ENCODE data around the gene EIF2A.
"Not testable (repeated sequence)": the region's sequence is repeated elsewhere in the genome, so short reads cannot be mapped to it uniquely, and the experiment has no call there.

EIF2A gene

DNA sequence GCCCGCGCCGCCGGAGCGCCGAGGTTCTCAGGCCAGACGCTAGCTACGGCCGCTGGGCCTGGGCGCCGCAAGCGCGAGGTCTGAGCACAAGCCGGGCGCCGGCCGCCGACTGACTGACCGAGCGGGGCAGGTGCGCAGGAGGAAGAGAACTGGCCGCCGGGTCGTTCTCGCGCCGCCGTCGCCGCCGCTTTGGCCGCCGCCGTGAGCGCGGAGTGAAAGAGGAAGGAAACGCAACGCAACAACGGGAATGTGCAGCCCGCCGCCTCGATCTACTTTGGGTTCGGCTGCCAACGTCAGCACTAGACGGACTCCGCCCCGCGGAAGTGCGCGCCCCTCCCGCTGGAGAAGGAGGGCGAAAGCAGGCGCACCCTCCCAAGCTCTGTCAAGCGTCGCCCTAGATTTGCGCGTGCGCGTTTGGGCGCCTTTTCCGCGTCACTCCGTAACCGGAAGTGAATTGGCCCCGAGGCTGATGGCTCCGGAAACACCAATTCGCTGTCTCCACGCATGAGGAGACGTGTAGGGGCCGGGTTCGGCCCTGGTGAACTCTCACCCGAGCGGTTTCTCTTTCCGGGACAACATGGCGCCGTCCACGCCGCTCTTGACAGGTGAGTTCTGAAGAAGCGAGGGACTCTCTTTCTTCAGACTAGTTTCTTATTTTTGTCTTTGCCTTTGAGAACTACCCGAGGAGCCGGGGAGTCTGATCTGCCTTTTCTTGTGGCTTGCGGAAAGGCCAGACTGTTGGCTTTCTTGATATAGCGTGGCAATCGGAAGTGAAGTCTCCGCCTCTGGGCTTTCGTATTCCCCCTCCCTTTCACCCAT, at the start of gene EIF2A, which contains the start of gene SERP1:
Gene EIF2A (plus strand): TSS at position 562 of the 819 bp plus-strand sequence. CDS start 16 bp downstream, at position 578.
Gene SERP1 (minus strand): TSS at position 271 of the 819 bp plus-strand sequence. CDS start 361 bp downstream, outside the sequence.
- Mint-ChIP-seq H3K4me1 (peaks cover 41% of the 10 kb centered on the region), H3K9me3 (no peaks in the 10 kb centered on the region), H3K27ac (peak within 1 kb of the TSS; percentile 99), H3K36me3 (ENCODE audit: low read depth) (peaks cover 27% of the 10 kb centered on the region), H3K4me3 (peak within 1 kb of the TSS; percentile 99), H3K27me3 (ENCODE audit: low read depth, poor library complexity) (peaks cover 3% of the 10 kb centered on the region)
- DNase-seq = peak; percentile 98
- TF ChIP-seq, protein P1, sequence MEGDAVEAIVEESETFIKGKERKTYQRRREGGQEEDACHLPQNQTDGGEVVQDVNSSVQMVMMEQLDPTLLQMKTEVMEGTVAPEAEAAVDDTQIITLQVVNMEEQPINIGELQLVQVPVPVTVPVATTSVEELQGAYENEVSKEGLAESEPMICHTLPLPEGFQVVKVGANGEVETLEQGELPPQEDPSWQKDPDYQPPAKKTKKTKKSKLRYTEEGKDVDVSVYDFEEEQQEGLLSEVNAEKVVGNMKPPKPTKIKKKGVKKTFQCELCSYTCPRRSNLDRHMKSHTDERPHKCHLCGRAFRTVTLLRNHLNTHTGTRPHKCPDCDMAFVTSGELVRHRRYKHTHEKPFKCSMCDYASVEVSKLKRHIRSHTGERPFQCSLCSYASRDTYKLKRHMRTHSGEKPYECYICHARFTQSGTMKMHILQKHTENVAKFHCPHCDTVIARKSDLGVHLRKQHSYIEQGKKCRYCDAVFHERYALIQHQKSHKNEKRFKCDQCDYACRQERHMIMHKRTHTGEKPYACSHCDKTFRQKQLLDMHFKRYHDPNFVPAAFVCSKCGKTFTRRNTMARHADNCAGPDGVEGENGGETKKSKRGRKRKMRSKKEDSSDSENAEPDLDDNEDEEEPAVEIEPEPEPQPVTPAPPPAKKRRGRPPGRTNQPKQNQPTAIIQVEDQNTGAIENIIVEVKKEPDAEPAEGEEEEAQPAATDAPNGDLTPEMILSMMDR (IDR thresholded peaks at IDR 0.05) = no peak

DNA sequence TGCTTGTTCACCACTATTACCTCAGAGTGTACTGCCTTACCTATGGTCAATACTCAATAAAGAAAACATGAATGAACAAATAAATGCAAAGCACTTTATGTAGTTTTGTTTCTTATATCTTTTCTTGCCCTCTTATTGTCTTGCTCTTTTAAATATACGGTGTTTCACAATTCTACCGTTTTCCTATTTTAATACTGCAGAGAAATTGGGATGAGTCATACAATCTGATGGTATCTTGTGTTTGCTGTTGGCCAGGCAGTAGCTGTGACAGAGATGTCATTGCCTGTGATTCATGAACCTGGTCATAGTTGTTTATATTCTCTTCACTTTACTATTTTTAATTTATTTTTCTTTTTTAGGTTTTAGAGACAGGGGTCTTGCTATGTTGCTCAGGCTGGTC, 48.6 kb upstream of the EIF2A start:
- H3K27ac Mint-ChIP-seq = no peak overlapping the region
- no peaks in the 10 kb centered on the region for H3K27me3 Mint-ChIP-seq (ENCODE audit: low read depth, poor library complexity)
- H3K4me3 Mint-ChIP-seq = no peak overlapping the region
- no peak for DNase-seq
- H3K4me1 Mint-ChIP-seq = peaks cover 19% of the 10 kb centered on the region
- H3K36me3 Mint-ChIP-seq (ENCODE audit: low read depth) = peaks cover 7% of the 10 kb centered on the region
- TF ChIP-seq, protein P1 (IDR thresholded peaks at IDR 0.05) = no peak
- peaks cover 36% of the 10 kb centered on the region for H3K9me3 Mint-ChIP-seq

DNA sequence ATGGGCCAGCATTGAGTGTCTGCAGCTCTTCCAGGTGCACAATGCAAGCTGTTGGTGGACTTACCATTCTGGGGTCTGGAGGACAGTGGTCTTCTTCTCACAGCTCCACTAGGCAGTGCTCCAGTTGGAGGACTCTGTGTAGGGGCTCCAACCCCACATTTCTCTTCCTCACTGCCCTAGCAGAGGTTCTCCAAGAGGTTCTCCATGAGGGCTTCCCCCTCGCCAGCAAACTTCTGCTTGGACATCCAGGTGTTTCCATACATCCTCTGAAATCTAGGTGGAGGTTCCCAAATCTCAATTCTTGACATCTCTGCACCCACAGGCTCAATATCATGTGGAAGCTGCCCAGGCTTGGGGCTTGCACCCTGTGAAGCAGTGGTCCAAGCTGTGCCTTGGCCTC, 45.6 kb upstream of the EIF2A start:
- H3K4me1 Mint-ChIP-seq; H3K27ac Mint-ChIP-seq; H3K27me3 Mint-ChIP-seq (ENCODE audit: low read depth, poor library complexity); H3K36me3 Mint-ChIP-seq (ENCODE audit: low read depth); H3K4me3 Mint-ChIP-seq; DNase-seq: not testable (repeated sequence)
- peaks cover 32% of the 10 kb centered on the region for H3K9me3 Mint-ChIP-seq

DNA sequence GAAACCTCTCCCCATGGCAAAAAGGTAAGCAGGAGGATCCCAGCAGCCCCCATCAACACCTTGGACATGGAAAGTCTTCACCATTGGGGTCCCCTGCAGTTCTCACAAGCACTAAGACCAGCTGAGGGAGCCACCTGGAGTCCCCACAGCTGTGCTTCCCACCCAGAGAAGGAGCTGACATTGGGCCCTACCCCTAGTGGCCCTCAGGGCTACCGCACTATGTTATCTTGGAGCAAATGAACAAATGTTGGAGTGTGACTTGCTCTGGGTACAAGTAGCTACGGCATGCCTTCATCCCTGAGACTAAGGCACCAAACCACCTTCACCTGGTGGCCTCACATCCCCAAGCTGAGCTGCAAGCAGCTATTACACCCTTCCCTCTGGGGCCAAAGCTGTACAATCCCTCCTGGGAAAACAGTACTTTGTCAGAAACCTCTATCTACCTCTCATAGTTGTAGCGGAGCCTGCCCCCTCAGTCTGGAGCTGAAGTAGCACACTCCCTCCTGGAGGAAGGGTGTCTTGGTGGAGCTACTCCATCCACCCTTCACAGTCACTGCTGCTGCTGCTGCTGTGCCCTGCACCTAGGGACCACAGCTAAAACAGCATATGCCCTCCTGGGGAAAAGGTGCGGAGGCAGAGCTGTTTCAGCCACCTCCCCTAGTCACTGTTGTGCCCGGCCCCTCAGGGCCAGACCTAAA, 43.0 kb upstream of the EIF2A start:
- Mint-ChIP-seq H3K4me1 (no peaks in the 10 kb centered on the region), H3K9me3 (peaks cover 45% of the 10 kb centered on the region), H3K27me3 (ENCODE audit: low read depth, poor library complexity) (peaks cover 5% of the 10 kb centered on the region), H3K4me3 (no peak overlapping the region), H3K27ac (no peak overlapping the region), H3K36me3 (ENCODE audit: low read depth) (peaks cover 17% of the 10 kb centered on the region)
- TF ChIP-seq, protein P1 (IDR thresholded peaks at IDR 0.05) = no peak
- DNase-seq = no peak

DNA sequence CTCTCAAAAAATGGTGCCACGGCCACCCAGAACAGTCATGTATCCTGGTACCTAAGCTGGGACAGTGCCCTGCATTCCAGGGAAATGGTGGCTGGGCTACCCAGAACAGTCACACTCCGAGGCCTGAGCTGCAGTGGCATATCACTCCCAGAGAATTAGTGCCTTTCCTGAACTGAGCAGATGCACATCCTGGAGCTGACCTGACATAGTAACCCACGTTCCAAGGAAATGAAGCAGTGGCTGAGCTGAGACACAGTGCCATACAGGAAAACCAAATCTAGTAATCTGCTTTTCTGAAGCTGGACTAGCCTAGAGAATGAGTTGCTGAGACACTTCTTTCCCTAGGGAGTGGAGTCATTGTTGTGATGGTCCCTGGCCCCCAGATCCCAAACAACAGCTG, 42.1 kb upstream of the EIF2A start:
- Mint-ChIP-seq H3K4me1 (no peaks in the 10 kb centered on the region), H3K27ac (no peak overlapping the region), H3K27me3 (ENCODE audit: low read depth, poor library complexity) (peaks cover 5% of the 10 kb centered on the region), H3K36me3 (ENCODE audit: low read depth) (peaks cover 17% of the 10 kb centered on the region), H3K9me3 (peaks cover 40% of the 10 kb centered on the region), H3K4me3 (no peak overlapping the region)
- DNase-seq = no peak
- TF ChIP-seq, protein P1 (IDR thresholded peaks at IDR 0.05) = no peak

DNA sequence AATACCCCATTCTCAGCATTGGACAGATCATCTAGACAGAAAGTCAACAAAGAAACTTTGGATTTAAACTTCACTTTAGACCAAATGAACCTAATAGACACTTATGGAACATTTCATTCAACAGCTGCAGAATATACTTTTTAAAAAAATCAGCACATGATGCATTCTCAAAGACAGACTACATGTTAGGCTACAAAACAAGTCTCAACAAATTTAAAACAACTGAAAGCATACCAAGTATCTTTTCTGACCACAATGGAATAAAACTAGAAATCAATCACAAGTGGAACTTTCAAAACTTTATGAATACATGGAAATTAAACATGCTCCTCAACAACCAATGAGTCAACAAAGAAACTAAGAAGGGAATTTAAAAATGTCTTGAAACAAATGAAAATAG, 38.2 kb upstream of the EIF2A start:
- peaks cover 7% of the 10 kb centered on the region for H3K27me3 Mint-ChIP-seq (ENCODE audit: low read depth, poor library complexity)
- no peak overlapping the region for H3K4me3 Mint-ChIP-seq
- no peak overlapping the region for H3K27ac Mint-ChIP-seq
- peaks cover 10% of the 10 kb centered on the region for H3K36me3 Mint-ChIP-seq (ENCODE audit: low read depth)
- H3K4me1 Mint-ChIP-seq = no peaks in the 10 kb centered on the region
- H3K9me3 Mint-ChIP-seq = peaks cover 13% of the 10 kb centered on the region
- TF ChIP-seq, protein P1 (IDR thresholded peaks at IDR 0.05) = no peak
- DNase-seq = no peak

Measured in nephron progenitor cell (in vitro differentiated cells).